ENCODE results near the gene FAM204A.
A peak's percentile ranks its signal among the peaks of the same experiment; 100 is the strongest.

FAM204A gene

GRCh38 chr10:118286051-118286838 is 55.9 kb downstream of the FAM204A start:
- Histone ChIP-seq H2AFZ (ENCODE audit: low read length, unreplicated experiment) (no peak overlapping the region), H3K27ac (ENCODE audit: low read depth, low read length) (no peak overlapping the region), H3K36me3 (ENCODE audit: insufficient read depth, low read length) (no peaks in the 10 kb centered on the region), H3K4me1 (ENCODE audit: control insufficient read depth, insufficient read depth, low read length, unreplicated experiment) (no peaks in the 10 kb centered on the region), H3K79me2 (ENCODE audit: control insufficient read depth, insufficient read depth, low read length, unreplicated experiment) (no peaks in the 10 kb centered on the region), H3K27me3 (ENCODE audit: insufficient read depth, low read length) (peaks cover 71% of the 10 kb centered on the region), H3K4me3 (ENCODE audit: low read depth, low read length) (no peak overlapping the region)

GRCh38 chr10:118282670-118283069 is 59.5 kb downstream of the FAM204A start:
- Histone ChIP-seq H2AFZ (ENCODE audit: low read length, unreplicated experiment) (no peak overlapping the region), H3K4me3 (ENCODE audit: low read depth, low read length) (no peak overlapping the region), H3K27me3 (ENCODE audit: insufficient read depth, low read length) (peaks cover 53% of the 10 kb centered on the region), H3K36me3 (ENCODE audit: insufficient read depth, low read length) (no peaks in the 10 kb centered on the region), H3K79me2 (ENCODE audit: control insufficient read depth, insufficient read depth, low read length, unreplicated experiment) (no peaks in the 10 kb centered on the region), H3K4me1 (ENCODE audit: control insufficient read depth, insufficient read depth, low read length, unreplicated experiment) (peaks cover 6% of the 10 kb centered on the region), H3K27ac (ENCODE audit: low read depth, low read length) (no peak overlapping the region)

GRCh38 chr10:118278649-118279048 is 63.5 kb downstream of the FAM204A start:
- Histone ChIP-seq H3K27ac (ENCODE audit: low read depth, low read length) (no peak overlapping the region), H3K79me2 (ENCODE audit: control insufficient read depth, insufficient read depth, low read length, unreplicated experiment) (no peaks in the 10 kb centered on the region), H2AFZ (ENCODE audit: low read length, unreplicated experiment) (no peak overlapping the region), H3K4me1 (ENCODE audit: control insufficient read depth, insufficient read depth, low read length, unreplicated experiment) (peaks cover 6% of the 10 kb centered on the region), H3K4me3 (ENCODE audit: low read depth, low read length) (no peak overlapping the region), H3K27me3 (ENCODE audit: insufficient read depth, low read length) (peaks cover 23% of the 10 kb centered on the region; the same call in 1 of the 2 replicates), H3K36me3 (ENCODE audit: insufficient read depth, low read length) (no peaks in the 10 kb centered on the region)

GRCh38 chr10:118277871-118278270 is 64.3 kb downstream of the FAM204A start:
- H3K4me3 ChIP-seq (ENCODE audit: low read depth, low read length), result no peak overlapping the region
- no peak overlapping the region for H2AFZ ChIP-seq (ENCODE audit: low read length, unreplicated experiment)
- no peaks in the 10 kb centered on the region for H3K79me2 ChIP-seq (ENCODE audit: control insufficient read depth, insufficient read depth, low read length, unreplicated experiment)
- H3K4me1 ChIP-seq (ENCODE audit: control insufficient read depth, insufficient read depth, low read length, unreplicated experiment), result peaks cover 6% of the 10 kb centered on the region
- H3K27ac ChIP-seq (ENCODE audit: low read depth, low read length), result no peak overlapping the region
- H3K36me3 ChIP-seq (ENCODE audit: insufficient read depth, low read length), result no peaks in the 10 kb centered on the region
- H3K27me3 ChIP-seq (ENCODE audit: insufficient read depth, low read length), result peaks cover 18% of the 10 kb centered on the region

- Histone ChIP-seq H3K79me2 (ENCODE audit: control insufficient read depth, insufficient read depth, low read length, unreplicated experiment) (no peaks in the 10 kb centered on the region), H3K36me3 (ENCODE audit: insufficient read depth, low read length) (no peaks in the 10 kb centered on the region), H3K4me3 (ENCODE audit: low read depth, low read length) (no peak overlapping the region), H2AFZ (ENCODE audit: low read length, unreplicated experiment) (no peak overlapping the region), H3K27ac (ENCODE audit: low read depth, low read length) (no peak overlapping the region), H3K27me3 (ENCODE audit: insufficient read depth, low read length) (peaks cover 29% of the 10 kb centered on the region), H3K4me1 (ENCODE audit: control insufficient read depth, insufficient read depth, low read length, unreplicated experiment) (peaks cover 6% of the 10 kb centered on the region)
Observed at GRCh38 chr10:118276727-118277126, 65.4 kb downstream of the FAM204A start.

GRCh38 chr10:118276204-118276603 is 65.9 kb downstream of the FAM204A start:
- no peak overlapping the region for H3K4me3 ChIP-seq (ENCODE audit: low read depth, low read length)
- H3K27ac ChIP-seq (ENCODE audit: low read depth, low read length), result no peak overlapping the region
- H3K27me3 ChIP-seq (ENCODE audit: insufficient read depth, low read length), result peaks cover 35% of the 10 kb centered on the region
- H3K36me3 ChIP-seq (ENCODE audit: insufficient read depth, low read length), result no peaks in the 10 kb centered on the region
- H2AFZ ChIP-seq (ENCODE audit: low read length, unreplicated experiment), result no peak overlapping the region
- peaks cover 6% of the 10 kb centered on the region for H3K4me1 ChIP-seq (ENCODE audit: control insufficient read depth, insufficient read depth, low read length, unreplicated experiment)
- H3K79me2 ChIP-seq (ENCODE audit: control insufficient read depth, insufficient read depth, low read length, unreplicated experiment), result no peaks in the 10 kb centered on the region

- no peaks in the 10 kb centered on the region for H3K36me3 ChIP-seq (ENCODE audit: insufficient read depth, low read length)
- H3K79me2 ChIP-seq (ENCODE audit: control insufficient read depth, insufficient read depth, low read length, unreplicated experiment), result no peaks in the 10 kb centered on the region
- peaks cover 3% of the 10 kb centered on the region for H3K4me1 ChIP-seq (ENCODE audit: control insufficient read depth, insufficient read depth, low read length, unreplicated experiment)
- H3K27ac ChIP-seq (ENCODE audit: low read depth, low read length), result no peak overlapping the region
- peaks cover 46% of the 10 kb centered on the region for H3K27me3 ChIP-seq (ENCODE audit: insufficient read depth, low read length)
- H3K4me3 ChIP-seq (ENCODE audit: low read depth, low read length), result no peak overlapping the region
- H2AFZ ChIP-seq (ENCODE audit: low read length, unreplicated experiment), result no peak overlapping the region
Observed at GRCh38 chr10:118273662-118274061, 68.5 kb downstream of the FAM204A start.

- Histone ChIP-seq H3K27ac (ENCODE audit: low read depth, low read length) (no peak overlapping the region), H3K4me3 (ENCODE audit: low read depth, low read length) (no peak overlapping the region), H3K4me1 (ENCODE audit: control insufficient read depth, insufficient read depth, low read length, unreplicated experiment) (no peaks in the 10 kb centered on the region), H2AFZ (ENCODE audit: low read length, unreplicated experiment) (no peak overlapping the region), H3K36me3 (ENCODE audit: insufficient read depth, low read length) (no peaks in the 10 kb centered on the region), H3K79me2 (ENCODE audit: control insufficient read depth, insufficient read depth, low read length, unreplicated experiment) (no peaks in the 10 kb centered on the region), H3K27me3 (ENCODE audit: insufficient read depth, low read length) (peaks cover 54% of the 10 kb centered on the region)
Observed at GRCh38 chr10:118272767-118273166, 69.4 kb downstream of the FAM204A start.

- Histone ChIP-seq H2AFZ (ENCODE audit: low read length, unreplicated experiment) (peak overlapping the region; percentile 20), H3K36me3 (ENCODE audit: insufficient read depth, low read length) (no peaks in the 10 kb centered on the region), H3K4me3 (ENCODE audit: low read depth, low read length) (peak overlapping the region; percentile 54), H3K27me3 (ENCODE audit: insufficient read depth, low read length) (peaks cover 59% of the 10 kb centered on the region), H3K27ac (ENCODE audit: low read depth, low read length) (no peak overlapping the region), H3K79me2 (ENCODE audit: control insufficient read depth, insufficient read depth, low read length, unreplicated experiment) (no peaks in the 10 kb centered on the region), H3K4me1 (ENCODE audit: control insufficient read depth, insufficient read depth, low read length, unreplicated experiment) (no peaks in the 10 kb centered on the region)
Observed at GRCh38 chr10:118272149-118272721, 69.9 kb downstream of the FAM204A start.

- H3K79me2 ChIP-seq (ENCODE audit: control insufficient read depth, insufficient read depth, low read length, unreplicated experiment), result no peaks in the 10 kb centered on the region
- H3K4me1 ChIP-seq (ENCODE audit: control insufficient read depth, insufficient read depth, low read length, unreplicated experiment), result no peaks in the 10 kb centered on the region
- no peak overlapping the region for H2AFZ ChIP-seq (ENCODE audit: low read length, unreplicated experiment)
- no peak overlapping the region for H3K27ac ChIP-seq (ENCODE audit: low read depth, low read length)
- H3K36me3 ChIP-seq (ENCODE audit: insufficient read depth, low read length), result no peaks in the 10 kb centered on the region
- peak overlapping the region; percentile 54 for H3K4me3 ChIP-seq (ENCODE audit: low read depth, low read length)
- H3K27me3 ChIP-seq (ENCODE audit: insufficient read depth, low read length), result peaks cover 65% of the 10 kb centered on the region
Observed at GRCh38 chr10:118271671-118272070, 70.5 kb downstream of the FAM204A start.
